DMS 273 (cell line): Measurements from ENCODE around the gene GRAMD4.

Source experiments
- DNase-seq: peaks from one replicate; lab custom pipeline; 2025; ENCODE audit not compliant: unreplicated experiment; lab: John Stamatoyannopoulos, UW

GRAMD4 gene

GRCh38 chr22:46596032-46596441, 24.1 kb upstream of the GRAMD4 start:
- peak; percentile 18 for DNase-seq

GRCh38 chr22:46596819-46597218, 23.4 kb upstream of the GRAMD4 start:
- DNase-seq = no peak

GRCh38 chr22:46598224-46598623, 22.0 kb upstream of the GRAMD4 start:
- no peak for DNase-seq

- no peak for DNase-seq
Observed at GRCh38 chr22:46598737-46599424, 21.3 kb upstream of the GRAMD4 start.

- DNase-seq = no peak
Observed at GRCh38 chr22:46600273-46600796, 19.9 kb upstream of the GRAMD4 start.

GRCh38 chr22:46602025-46602424, 18.2 kb upstream of the GRAMD4 start:
- no peak for DNase-seq

GRCh38 chr22:46604306-46604690, 15.9 kb upstream of the GRAMD4 start:
- no peak for DNase-seq

GRCh38 chr22:46605117-46605516, 15.1 kb upstream of the GRAMD4 start:
- DNase-seq = no peak

- DNase-seq = no peak
Observed at GRCh38 chr22:46606886-46607285, 13.3 kb upstream of the GRAMD4 start.

- DNase-seq = no peak
Observed at GRCh38 chr22:46607483-46608114, 12.6 kb upstream of the GRAMD4 start.

- no peak for DNase-seq
Observed at GRCh38 chr22:46609175-46609690, 11.0 kb upstream of the GRAMD4 start.

GRCh38 chr22:46609724-46610201, 10.4 kb upstream of the GRAMD4 start:
- DNase-seq = no peak

GRCh38 chr22:46610356-46610755, 9.8 kb upstream of the GRAMD4 start:
- no peak for DNase-seq

GRCh38 chr22:46611189-46611588, 9.0 kb upstream of the GRAMD4 start:
- no peak for DNase-seq

- no peak for DNase-seq
Observed at GRCh38 chr22:46612341-46612903, 7.8 kb upstream of the GRAMD4 start.

GRCh38 chr22:46612904-46613605, 7.1 kb upstream of the GRAMD4 start:
- DNase-seq = no peak

- DNase-seq = no peak
Observed at GRCh38 chr22:46613606-46614021, 6.6 kb upstream of the GRAMD4 start.

GRCh38 chr22:46614025-46614931, 5.9 kb upstream of the GRAMD4 start:
- no peak for DNase-seq

GRCh38 chr22:46617207-46617985, 2.8 kb upstream of the GRAMD4 start:
- no peak for DNase-seq
